GM20000 (cell line): ENCODE results near the gene NINJ1.

Source experiments
- DNase-seq: peaks from one replicate; pipeline ENCODE4 v3.0.0; 2012; ENCODE audit warnings: low spot score
- TF ChIP-seq, protein P1 (sequence below): IDR thresholded peaks from 2 replicates; pipeline ENCODE4 v1.5.1; 2012; ENCODE audit warnings: mild to moderate bottlenecking, control low read depth; ENCODE audit errors: extremely low read depth, missing control alignments

NINJ1 gene

DNA sequence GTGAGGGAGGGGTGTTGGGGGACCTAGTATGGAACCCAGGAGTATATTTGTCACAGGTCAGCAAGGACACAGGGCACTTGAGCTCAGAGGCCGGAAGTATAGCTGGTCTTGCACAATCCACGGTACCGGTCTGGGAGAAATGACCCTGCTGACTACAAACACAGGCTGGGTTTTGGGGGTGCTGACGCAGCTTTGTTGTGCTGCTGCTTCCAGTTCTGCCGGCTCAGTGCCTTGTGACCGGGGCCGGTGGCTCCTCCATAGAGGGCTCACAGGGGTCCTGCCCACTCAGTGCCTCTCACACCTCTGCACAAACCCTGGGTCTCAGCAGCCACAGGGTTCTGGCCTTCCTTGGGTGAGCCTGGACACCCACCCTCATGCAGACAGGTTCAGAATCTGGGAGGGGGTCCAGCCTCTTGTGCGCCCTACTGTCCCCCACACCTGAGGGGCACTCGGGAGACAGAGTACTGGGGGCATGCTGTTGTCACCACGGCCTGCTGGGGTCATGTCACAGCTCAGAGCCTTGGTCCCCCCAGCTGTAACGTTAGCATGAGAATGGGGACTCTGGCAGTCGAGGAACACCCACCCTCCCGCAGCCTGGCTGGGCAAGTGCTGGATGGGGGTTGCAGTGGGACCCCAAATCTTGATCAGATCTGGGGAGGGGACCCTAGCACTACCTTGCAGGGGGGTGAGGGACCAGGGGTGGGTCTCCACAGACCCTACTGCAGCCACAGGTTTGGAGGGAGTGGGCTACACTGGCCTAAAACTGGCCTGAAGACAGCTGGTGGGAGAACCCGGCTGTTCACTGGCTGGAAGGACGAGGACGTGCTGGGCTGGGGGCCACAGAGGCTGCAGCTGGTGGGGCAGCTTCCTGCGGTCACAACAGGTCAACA lies 17.7 kb downstream of the NINJ1 start:
- TF ChIP-seq, protein P1, sequence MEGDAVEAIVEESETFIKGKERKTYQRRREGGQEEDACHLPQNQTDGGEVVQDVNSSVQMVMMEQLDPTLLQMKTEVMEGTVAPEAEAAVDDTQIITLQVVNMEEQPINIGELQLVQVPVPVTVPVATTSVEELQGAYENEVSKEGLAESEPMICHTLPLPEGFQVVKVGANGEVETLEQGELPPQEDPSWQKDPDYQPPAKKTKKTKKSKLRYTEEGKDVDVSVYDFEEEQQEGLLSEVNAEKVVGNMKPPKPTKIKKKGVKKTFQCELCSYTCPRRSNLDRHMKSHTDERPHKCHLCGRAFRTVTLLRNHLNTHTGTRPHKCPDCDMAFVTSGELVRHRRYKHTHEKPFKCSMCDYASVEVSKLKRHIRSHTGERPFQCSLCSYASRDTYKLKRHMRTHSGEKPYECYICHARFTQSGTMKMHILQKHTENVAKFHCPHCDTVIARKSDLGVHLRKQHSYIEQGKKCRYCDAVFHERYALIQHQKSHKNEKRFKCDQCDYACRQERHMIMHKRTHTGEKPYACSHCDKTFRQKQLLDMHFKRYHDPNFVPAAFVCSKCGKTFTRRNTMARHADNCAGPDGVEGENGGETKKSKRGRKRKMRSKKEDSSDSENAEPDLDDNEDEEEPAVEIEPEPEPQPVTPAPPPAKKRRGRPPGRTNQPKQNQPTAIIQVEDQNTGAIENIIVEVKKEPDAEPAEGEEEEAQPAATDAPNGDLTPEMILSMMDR, result no peak
- DNase-seq, result no peak

DNA sequence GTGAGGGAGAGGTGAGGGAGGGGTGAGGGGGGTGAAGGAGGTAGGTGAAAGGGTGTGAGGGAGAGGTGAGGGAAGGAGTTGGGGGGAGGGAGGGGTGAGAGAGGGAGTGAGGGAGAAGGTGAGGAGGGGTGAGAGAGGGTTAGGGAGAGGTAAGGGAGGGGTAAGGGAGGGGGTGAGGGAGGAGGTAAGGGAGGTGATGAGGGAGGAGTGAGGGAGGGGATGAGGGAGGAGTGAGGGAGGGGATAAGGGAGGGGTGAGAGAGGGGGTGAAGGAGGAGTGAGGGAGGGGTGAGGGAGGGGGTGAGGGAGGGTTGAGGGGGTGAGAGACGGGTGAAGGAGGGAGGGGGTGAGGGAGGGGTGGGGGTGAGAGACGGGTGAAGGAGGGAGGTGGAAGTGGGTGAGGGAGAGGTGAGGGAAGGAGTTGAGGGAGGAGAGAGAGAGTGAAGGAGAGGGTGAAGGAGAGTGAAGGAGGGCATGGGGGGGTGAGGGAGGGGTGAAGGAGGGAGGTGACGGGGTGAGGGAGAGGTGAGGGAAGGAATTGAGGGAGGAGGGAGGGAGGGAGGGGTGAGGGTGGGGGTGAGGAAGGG lies 18.5 kb downstream of the NINJ1 start:
- DNase-seq, result no peak
- TF ChIP-seq, protein P1, result no peak

DNA sequence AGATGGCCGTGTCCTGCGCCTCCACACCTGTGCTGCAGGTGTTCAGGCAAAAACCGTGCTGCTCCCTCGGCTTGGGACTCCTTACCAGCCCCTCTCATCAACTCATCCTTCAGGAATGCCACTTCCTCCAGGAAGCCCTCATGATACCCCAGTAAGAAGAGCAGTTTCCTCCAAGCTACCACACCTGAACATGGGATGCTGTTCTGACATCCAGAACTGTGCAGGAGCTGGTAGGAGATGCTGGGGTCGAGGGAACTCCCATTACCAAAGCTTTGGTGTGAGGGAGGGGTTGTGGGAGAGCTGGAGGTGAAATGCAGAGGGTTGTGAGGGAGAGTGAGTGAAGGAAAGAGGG lies 19.1 kb downstream of the NINJ1 start:
- TF ChIP-seq, protein P1, result no peak
- no peak for DNase-seq

DNA sequence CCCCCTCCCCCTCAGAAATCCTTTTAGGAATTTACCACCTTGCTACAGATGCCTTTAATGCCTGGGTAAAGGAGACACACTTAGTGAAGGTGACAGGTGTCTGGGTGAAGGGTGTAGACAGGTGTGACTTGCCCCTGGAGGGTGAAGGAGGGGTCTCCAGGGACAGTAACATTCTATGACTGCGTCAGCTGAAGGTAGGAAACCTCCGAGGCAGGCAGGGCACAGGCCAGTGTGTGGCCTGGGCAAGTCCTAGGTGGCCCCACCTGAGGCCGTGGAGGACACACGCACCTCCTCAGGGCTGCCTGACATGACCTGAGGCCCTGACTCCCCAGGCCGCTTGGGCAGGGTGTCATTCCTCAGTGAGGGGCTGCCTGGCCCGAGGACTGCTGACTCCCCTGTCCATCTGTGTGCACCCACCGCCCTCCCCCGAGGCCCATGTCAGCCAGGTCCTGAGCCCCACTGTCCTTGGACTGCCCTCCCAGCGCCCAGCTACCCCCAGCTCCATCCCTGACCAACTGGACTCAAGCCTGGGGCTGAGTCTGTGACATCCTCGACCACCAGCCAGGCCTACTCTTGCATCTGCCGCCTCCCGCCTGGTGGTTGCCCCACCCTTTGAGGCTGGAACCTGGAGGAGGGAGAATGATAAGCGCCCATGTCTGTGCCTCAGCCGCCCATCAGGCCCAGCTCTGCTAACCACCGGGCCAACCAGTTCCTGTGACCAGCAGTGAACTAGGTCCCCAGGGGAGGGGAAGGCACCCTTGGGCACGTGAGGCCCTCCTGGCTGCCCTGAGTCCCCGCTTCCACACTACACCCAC lies 19.7 kb downstream of the NINJ1 start:
- DNase-seq, result no peak
- TF ChIP-seq, protein P1, result no peak

DNA sequence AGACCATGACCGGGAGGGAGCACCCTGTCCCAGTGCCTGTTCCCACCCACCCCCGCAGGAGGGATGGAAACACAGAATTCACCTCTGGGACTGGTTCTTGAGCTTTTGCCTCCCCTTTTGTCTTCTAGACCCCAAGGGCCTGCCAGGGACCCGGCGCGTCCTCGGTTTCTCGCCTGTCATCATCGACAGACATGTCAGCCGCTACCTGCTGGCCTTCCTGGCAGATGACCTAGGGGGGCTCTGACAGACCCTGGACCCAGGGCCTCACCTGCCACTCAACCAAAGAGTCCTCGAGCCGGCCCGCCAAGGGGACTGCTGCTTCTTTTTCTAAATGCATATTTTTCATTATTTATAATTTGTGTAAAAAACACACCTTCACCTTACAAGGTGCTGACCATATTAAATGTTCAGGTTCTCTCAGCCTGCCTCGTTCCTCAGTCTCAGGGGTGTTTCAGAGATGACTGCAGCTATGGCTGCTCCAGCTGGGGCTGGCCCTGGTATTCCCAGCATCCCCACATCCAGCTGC lies 21.1 kb downstream of the NINJ1 start:
- no peak for DNase-seq
- TF ChIP-seq, protein P1, result no peak

DNA sequence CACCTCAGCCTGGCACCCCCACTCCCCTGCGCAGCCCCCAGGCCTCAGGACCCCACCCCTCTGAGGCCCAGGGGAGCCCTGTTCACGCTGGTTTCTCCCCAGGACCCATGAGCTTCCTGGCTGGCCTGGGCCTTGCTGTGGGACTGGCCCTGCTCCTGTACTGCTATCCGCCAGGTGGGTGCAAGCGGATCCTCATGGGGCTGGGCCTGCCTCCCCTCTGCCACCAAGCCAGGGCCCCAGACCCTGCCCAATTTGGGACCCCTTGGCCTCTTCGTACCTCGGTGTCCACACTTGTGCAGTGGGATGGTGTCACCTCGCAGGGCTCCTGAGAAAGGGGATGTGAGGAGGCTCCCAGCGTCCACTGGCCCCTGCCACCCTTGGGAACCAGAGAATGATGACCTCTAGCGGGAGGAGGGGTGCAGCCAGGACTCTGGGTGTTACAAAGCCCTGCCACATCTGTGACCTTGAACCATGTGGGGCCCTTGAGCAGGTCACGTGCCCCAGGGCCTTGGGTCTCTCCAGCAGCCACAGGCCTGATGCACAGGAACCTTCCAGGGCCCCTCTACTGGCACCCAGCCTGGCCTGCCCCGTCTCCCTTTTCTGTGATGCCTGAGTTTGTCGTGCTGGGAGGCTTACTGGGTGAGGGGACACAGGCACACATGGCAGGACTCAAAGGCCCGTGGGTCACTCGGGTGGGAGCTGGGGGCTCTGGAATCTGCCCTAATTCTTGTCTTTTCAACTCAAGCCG lies 21.8 kb downstream of the NINJ1 start:
- DNase-seq, result no peak
- TF ChIP-seq, protein P1, result no peak
